DOHH2 (cell line): ENCODE measurements around the gene CCDC12.
A peak's percentile ranks its signal among the peaks of the same experiment; 100 is the strongest.

ENCODE experiments used
- H3F3A ChIP-seq: fragments of 200-600 bp; sonication (generic), shearing (Covaris generic); 2 replicates; pipeline ENCODE4 v1.6.0; 2016; ENCODE audit warnings: antibody characterized with exemption, mild to moderate bottlenecking; ENCODE audit not compliant: control insufficient read depth, insufficient read depth
- H3K27ac ChIP-seq: fragments of 200-600 bp; sonication (generic); 2 replicates; pipeline ENCODE4 v1.5.1; 2014; ENCODE audit warnings: low read depth, mild to moderate bottlenecking, low read length, moderate library complexity
- H3K27me3 ChIP-seq: fragments of 200-600 bp; sonication (generic); 2 replicates; pipeline ENCODE4 v1.6.1; 2014; ENCODE audit warnings: mild to moderate bottlenecking, low read length, mixed read lengths; ENCODE audit not compliant: control insufficient read depth
- H3K36me3 ChIP-seq: fragments of 200-600 bp; sonication (generic); 2 replicates; pipeline ENCODE4 v1.6.1; 2014; ENCODE audit warnings: mild to moderate bottlenecking, low read length, moderate library complexity, mixed read lengths; ENCODE audit not compliant: control insufficient read depth
- H3K4me1 ChIP-seq: fragments of 200-600 bp; sonication (generic); 2 replicates; pipeline ENCODE4 v1.6.1; 2014; ENCODE audit warnings: mild to moderate bottlenecking, low read length, mixed read lengths; ENCODE audit not compliant: control insufficient read depth
- H3K4me2 ChIP-seq: fragments of 200-600 bp; sonication (generic); 2 replicates; pipeline ENCODE4 v1.6.0; 2014; ENCODE audit warnings: mild to moderate bottlenecking, low read length, moderate library complexity
- H3K4me3 ChIP-seq: fragments of 200-600 bp; sonication (generic); 2 replicates; pipeline ENCODE4 v1.5.1; 2014; ENCODE audit warnings: mild to moderate bottlenecking, low read length, mixed read lengths
- H3K79me2 ChIP-seq: fragments of 200-600 bp; sonication (generic); 2 replicates; pipeline ENCODE4 v1.6.1; 2014; ENCODE audit warnings: mild to moderate bottlenecking, low read length, mixed read lengths; ENCODE audit not compliant: control insufficient read depth
- H3K9me2 ChIP-seq: fragments of 200-600 bp; sonication (generic); replicated peaks from 2 replicates; pipeline ENCODE4 v1.6.1; 2014; ENCODE audit warnings: mild to moderate bottlenecking, low read length, mixed read lengths; ENCODE audit not compliant: control insufficient read depth
- H3K9me3 ChIP-seq: fragments of 200-600 bp; sonication (generic); 2 replicates; pipeline ENCODE4 v1.6.1; 2014; ENCODE audit warnings: antibody characterized with exemption, low read length, mixed read lengths; ENCODE audit not compliant: control insufficient read depth, insufficient read depth
- H4K20me1 ChIP-seq: fragments of 200-600 bp; sonication (generic); 2 replicates; pipeline ENCODE4 v1.6.0; 2014; ENCODE audit warnings: low read depth, mild to moderate bottlenecking, antibody characterized with exemption, low read length, moderate library complexity; ENCODE audit not compliant: control insufficient read depth, insufficient read depth
- EZH2phosphoT487 ChIP-seq: fragments of 200-600 bp; sonication (generic); IDR thresholded peaks from 2 replicates; pipeline ENCODE4 v1.6.1; 2017; ENCODE audit warnings: borderline replicate concordance, mild to moderate bottlenecking, antibody characterized with exemption, low read length, moderate library complexity, mixed read lengths
- TF ChIP-seq, protein P1 (sequence below): fragments of 200-600 bp; sonication (generic); IDR thresholded peaks from one replicate; pipeline ENCODE4 v1.5.1; 2014; ENCODE audit warnings: antibody characterized with exemption, mild to moderate bottlenecking, low read depth, low read length; ENCODE audit not compliant: poor library complexity, severe bottlenecking

CCDC12 gene

GRCh38 chr3:46972396-46972795 is 4.1 kb downstream of the CCDC12 start:
- H3K27me3 ChIP-seq = no peaks in the 10 kb centered on the region
- H3K9me3 ChIP-seq = no peaks in the 10 kb centered on the region
- H3K9me2 ChIP-seq = no peaks in the 10 kb centered on the region
- H3K4me3 ChIP-seq = peak overlapping the region; percentile 46
- peaks cover 76% of the 10 kb centered on the region for H3K4me1 ChIP-seq
- H3K36me3 ChIP-seq = peaks cover 65% of the 10 kb centered on the region
- H3K27ac ChIP-seq = peak overlapping the region; percentile 53
- H3F3A ChIP-seq = peaks cover 23% of the 10 kb centered on the region
- H3K4me2 ChIP-seq = peak overlapping the region; percentile 92
- peaks cover 39% of the 10 kb centered on the region for H4K20me1 ChIP-seq
- TF ChIP-seq EZH2phosphoT487 = no peak
- TF ChIP-seq, protein P1, sequence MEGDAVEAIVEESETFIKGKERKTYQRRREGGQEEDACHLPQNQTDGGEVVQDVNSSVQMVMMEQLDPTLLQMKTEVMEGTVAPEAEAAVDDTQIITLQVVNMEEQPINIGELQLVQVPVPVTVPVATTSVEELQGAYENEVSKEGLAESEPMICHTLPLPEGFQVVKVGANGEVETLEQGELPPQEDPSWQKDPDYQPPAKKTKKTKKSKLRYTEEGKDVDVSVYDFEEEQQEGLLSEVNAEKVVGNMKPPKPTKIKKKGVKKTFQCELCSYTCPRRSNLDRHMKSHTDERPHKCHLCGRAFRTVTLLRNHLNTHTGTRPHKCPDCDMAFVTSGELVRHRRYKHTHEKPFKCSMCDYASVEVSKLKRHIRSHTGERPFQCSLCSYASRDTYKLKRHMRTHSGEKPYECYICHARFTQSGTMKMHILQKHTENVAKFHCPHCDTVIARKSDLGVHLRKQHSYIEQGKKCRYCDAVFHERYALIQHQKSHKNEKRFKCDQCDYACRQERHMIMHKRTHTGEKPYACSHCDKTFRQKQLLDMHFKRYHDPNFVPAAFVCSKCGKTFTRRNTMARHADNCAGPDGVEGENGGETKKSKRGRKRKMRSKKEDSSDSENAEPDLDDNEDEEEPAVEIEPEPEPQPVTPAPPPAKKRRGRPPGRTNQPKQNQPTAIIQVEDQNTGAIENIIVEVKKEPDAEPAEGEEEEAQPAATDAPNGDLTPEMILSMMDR = no peak
- H3K79me2 ChIP-seq = peaks cover 92% of the 10 kb centered on the region

DNA sequence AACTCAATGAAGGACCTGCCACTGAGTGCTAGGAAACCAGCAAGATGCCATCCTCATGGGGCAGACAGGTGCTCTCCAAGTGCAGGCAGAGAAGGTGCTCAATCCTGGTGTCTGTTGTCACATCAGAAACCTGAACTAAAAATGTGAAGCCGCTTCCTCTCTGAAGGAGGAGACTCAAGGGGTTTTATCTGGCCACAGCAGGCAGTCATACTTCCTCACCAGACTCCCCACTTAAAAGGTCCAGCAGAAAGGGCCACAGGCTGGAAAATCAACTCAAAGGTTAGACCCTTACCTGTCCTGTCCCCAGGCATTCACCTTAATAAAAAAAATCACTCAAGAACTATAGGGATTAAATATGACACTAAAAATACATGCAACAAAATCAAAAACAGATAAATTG is 4.8 kb downstream of the CCDC12 start:
- H3K27me3 ChIP-seq = no peaks in the 10 kb centered on the region
- H4K20me1 ChIP-seq = peaks cover 45% of the 10 kb centered on the region
- H3K4me2 ChIP-seq = peak overlapping the region; percentile 92
- peaks cover 23% of the 10 kb centered on the region for H3F3A ChIP-seq
- H3K27ac ChIP-seq = peak overlapping the region; percentile 53
- TF ChIP-seq, protein P1 = no peak
- TF ChIP-seq EZH2phosphoT487 = no peak
- H3K4me3 ChIP-seq = peak overlapping the region; percentile 46
- H3K4me1 ChIP-seq = peaks cover 76% of the 10 kb centered on the region
- no peaks in the 10 kb centered on the region for H3K9me2 ChIP-seq
- H3K9me3 ChIP-seq = no peaks in the 10 kb centered on the region
- H3K36me3 ChIP-seq = peaks cover 72% of the 10 kb centered on the region
- peaks cover 98% of the 10 kb centered on the region for H3K79me2 ChIP-seq

DNA sequence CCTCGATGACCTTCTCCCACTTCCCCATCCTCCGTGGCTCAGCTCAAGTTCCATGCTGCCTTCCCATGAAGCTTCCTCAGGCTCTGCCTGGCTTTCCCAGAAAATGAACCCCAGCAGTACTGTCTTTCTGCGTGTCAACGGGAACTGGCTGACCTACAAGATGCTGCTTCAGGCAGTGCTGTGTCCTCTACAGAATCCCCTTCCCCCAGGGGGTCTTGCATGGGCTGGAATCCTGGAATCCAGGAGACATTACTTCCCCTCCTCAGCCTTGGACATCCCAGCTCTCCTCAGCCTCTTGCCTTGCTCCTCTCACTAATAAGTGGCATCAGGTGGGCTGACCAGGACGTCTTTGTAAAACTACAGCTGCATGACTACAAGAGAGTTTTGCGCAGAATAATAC is 5.4 kb downstream of the CCDC12 start:
- Histone ChIP-seq H3F3A (peaks cover 23% of the 10 kb centered on the region), H3K4me3 (peak overlapping the region; percentile 46), H3K9me2 (no peaks in the 10 kb centered on the region), H3K79me2 (peaks cover 100% of the 10 kb centered on the region), H3K36me3 (peaks cover 73% of the 10 kb centered on the region), H3K4me1 (peaks cover 79% of the 10 kb centered on the region), H3K4me2 (peak overlapping the region; percentile 92), H3K9me3 (no peaks in the 10 kb centered on the region), H3K27ac (peak overlapping the region; percentile 53), H4K20me1 (peaks cover 47% of the 10 kb centered on the region), H3K27me3 (no peaks in the 10 kb centered on the region)
- TF ChIP-seq EZH2phosphoT487 = no peak
- TF ChIP-seq, protein P1 = no peak
